ENCODE results near the gene DEPDC4.
"Not testable (repeated sequence)": the region's sequence is repeated elsewhere in the genome, so short reads cannot be mapped to it uniquely, and the experiment has no call there.

The DEPDC4 gene

GRCh38 chr12:100258127-100258526, 8.8 kb downstream of the DEPDC4 start:
- no peak for DNase-seq

DNA sequence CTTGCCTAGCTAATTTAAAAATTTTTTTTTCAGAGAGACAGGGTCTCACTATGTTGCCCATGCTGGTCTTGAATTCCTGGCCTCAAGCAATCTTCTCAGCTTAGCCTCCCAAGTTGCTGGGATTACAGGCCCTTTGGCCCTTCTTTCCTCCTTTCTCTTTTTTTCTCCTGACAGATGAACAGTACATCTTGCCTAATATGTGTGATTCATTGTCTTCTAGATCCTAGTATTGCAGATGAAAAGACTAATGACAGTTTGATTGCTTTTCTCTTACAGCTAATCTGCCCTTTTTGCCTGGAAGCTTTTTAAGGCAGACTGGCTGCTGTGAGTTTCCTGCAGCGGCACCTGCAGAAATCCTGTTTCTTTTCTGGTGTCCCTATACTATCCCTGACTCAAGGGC, 12.0 kb downstream of the DEPDC4 start:
- no peak for DNase-seq

GRCh38 chr12:100253437-100253836, 13.4 kb downstream of the DEPDC4 start:
- DNase-seq = no peak

- no peak for DNase-seq
These were observed 15.0 kb downstream of the DEPDC4 start for GRCh38 chr12:100251917-100252316.

DNA sequence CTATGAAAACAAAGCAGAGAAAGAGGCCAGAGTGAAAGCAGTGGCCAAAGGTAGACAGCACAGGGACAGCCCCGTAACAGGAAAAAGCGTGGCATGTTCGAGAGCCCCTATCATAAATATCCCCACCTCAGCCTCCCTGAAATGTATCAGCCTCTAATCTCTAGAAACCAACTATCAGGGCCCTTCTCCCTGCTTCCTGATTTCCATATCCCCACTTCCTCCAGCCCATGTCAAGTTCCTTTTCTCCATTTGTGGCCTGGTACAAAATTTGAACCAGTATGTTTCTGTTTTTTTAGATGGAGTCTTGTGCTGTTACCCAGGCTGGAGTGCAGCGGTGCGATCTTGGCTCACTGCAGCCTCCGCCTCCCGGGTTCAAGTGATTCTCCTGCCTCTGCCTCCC, 16.9 kb downstream of the DEPDC4 start:
- peak; percentile 6 to 10 for DNase-seq

DNA sequence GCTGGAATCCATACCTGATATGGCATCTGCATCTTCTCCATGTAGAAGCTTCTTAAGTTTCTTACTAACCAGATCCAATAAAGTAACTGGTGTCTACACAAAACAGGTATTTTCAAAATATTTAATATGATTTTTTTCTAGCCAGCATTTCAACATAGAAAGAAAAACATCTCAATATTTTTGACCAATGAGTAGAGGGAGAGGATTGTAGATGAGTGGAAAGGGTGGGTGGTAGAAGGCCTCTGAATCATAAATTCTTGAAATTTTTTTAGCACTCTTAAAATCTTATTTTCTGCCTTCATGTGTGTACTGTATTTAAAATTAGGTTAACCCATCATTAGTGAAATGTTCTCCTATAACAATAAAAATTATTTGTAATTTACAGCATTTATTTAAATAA, 18.0 kb downstream of the DEPDC4 start:
- DNase-seq = no peak

DNA sequence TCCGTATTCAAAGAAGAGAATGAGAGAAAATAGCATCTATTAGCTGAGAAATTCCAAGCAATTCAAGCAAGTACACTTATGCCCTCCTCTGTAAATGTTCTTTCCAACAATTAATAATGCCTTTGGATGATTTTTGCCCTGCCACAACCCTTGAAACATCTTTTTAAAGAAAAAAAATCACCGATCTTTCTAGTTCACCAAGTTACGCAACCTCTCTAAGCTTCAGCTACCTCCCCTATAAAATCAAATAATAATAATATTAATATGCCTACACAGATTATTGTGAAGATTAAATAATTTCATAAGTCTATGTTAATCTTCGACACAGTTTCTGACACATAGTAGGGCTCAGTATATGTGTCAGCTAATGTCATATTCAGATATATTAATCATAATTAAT, 19.1 kb downstream of the DEPDC4 start:
- no peak for DNase-seq

- DNase-seq = no peak
These were observed 23.7 kb downstream of the DEPDC4 start for GRCh38 chr12:100243137-100243536.

GRCh38 chr12:100239589-100239988, 27.3 kb downstream of the DEPDC4 start:
- DNase-seq = no peak

GRCh38 chr12:100238801-100239200, 28.1 kb downstream of the DEPDC4 start:
- no peak for DNase-seq

DNA sequence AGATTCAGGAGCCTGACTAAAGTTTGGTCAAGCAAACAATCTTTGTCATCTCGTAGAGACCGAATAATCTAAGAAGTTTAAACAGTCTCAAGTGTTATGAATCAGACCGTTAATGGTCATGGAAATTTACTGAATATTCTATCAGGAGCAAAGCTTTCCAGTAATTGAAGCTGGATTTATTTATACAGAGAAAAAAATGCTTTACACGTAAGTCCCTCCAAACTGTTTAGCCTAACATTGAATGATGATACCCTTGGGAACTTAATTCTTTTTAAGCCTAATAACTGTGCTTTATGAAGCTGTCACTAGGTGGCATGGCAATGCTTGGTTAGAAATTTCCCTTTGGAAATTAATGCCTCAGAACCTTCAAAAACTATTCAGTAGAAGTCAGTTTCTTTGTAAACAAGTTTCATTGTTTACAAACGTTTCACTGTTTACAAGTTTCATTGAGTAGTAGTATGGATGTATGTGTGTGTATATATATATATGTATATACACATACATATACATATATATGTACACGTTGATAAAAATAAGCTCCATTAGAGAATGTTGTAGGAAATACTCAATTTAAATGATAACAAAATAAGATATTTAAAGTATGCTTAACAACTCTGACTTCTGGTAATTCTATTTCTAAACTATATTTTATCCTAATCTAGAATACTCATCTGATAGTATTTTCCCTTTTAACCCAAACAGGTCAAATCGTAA, 32.1 kb downstream of the DEPDC4 start:
- peak; percentile 22 to 55 for DNase-seq

DNA sequence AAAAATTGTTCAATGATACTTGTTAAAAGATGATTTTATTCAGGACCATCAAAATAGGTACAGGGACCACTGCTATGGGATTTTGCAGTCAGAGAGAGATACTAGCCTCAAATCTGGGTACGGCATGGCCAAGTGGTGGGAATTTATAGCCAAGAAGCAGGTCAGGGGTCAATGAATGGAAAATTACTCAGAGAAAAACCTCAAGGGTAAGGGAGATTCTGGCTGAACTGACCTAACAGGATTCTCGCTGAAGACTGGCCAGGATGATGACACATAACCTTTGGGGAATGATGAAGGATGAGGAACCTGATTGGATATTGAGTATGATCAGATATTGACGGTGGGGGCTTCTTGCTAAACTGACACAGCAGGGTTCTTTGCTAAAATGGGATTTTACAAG, 32.7 kb downstream of the DEPDC4 start:
- no peak for DNase-seq

DNA sequence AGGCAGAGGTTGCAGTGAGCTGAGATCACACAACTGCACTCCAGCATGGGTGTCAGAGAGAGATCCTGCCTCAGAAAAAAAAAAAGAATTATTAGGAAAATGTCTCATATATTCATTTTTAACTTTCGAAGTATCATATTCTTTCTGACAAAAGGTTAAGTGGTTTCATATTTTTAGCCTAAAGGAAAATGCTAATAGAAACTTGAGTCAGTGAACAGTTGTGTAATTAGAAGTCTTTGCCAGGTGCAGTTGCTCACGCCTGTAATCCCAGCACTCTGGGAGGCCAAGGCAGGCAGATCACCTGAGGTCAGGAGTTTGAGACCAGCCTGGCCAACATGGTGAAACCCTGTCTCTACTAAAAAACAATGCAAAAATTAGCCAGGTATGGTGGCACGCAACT, 35.0 kb downstream of the DEPDC4 start:
- DNase-seq = not testable (repeated sequence)

DNA sequence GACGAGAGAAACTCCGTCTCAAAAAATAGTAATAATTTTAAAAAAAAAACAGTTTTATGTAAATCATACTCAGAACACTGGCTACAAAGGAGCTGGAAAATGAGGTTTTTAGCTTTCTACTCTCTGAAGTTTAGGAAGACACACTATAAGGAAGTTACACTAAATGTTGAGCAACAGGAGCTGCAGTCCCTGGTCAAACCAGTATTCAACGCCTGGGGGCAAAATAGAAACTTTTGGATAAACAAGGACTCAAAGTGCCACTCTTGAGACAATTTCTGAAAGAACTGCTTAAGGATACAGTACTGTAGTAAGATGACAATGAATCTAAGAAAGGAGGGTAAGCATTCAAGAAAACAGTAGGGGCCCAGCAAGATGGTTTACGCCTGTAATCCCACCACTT, 37.0 kb downstream of the DEPDC4 start:
- DNase-seq = peak; percentile 80 to 92

GRCh38 chr12:100229036-100229635, 37.7 kb downstream of the DEPDC4 start:
- peak; percentile 21 to 48 for DNase-seq

GRCh38 chr12:100225491-100225890, 41.4 kb downstream of the DEPDC4 start:
- DNase-seq = no peak

DNA sequence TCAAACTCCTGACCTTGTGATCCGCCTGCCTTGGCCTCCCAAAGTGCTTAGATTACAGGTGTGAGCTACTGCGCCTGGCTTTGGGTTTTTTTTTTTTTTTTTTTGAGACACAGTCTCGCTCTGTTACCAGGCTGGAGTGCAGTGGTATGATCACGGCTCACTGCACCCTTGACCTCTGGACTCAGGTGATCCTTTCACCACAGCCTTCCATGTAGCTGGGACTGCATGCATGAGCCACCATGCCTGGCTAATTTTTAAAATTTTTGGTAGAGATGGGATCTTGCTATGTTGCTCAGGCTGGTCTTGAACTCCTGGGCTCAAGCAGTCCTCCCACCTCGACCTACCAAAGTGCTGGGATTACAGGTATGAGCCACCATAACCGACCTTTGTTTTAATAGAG, 44.7 kb downstream of the DEPDC4 start:
- DNase-seq = not testable (repeated sequence)

- no peak for DNase-seq
These were observed 45.4 kb downstream of the DEPDC4 start for GRCh38 chr12:100221523-100221922.

DNA sequence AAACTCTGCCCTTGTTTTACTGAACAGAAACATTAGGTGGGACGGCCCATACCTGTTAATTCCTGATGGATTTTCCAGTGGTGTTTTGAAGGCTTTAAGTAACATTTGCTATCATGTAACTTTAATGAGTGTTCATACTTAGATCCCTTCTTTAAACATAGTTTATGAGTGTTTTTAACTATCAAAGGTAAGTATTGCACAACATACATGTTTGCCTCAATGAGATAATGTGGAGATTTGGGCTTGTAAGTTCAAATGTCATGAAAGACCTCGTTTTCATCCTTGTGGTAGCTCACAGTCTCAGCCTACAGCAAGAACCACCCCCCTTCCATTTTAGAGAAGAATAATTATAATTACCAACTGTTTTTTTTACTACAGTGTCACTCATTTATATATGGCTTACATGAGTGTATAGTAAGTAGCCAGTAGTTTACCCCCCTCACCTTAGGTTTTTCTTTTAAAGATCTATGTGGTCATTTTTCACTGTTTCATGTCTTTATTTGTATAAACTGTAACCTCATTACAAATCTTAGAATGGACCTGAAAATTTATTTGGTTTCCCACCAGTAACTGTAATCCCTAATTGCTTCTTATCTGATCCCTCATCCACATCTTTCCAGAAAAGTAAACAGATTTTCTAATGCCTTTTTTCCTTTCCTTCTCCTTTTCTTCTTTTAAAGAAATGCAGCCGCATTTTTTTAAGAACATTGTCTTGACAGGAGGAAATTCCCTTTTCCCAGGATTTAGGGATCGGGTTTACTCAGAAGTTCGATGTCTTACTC, 47.4 kb downstream of the DEPDC4 start:
- no peak for DNase-seq

DNA sequence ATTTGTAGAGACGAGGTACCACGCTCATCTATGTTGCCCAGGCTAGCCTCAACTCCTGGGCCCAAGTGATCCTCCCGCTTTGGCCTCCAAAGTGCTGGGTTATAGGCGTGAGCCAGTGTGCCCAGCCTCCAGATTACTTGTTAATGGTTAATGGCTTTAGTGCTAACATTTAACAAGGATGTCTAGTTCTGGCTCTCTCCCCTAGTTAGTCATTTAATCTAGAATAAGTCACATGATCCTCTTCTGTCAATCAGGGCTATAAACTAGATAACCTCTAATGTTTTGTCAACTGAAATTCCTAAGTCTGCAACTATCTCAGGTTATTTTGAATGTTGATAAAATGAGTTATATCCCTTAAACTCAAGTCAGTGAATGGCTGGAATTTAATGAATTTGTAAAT, 50.5 kb downstream of the DEPDC4 start:
- no peak for DNase-seq

DNA sequence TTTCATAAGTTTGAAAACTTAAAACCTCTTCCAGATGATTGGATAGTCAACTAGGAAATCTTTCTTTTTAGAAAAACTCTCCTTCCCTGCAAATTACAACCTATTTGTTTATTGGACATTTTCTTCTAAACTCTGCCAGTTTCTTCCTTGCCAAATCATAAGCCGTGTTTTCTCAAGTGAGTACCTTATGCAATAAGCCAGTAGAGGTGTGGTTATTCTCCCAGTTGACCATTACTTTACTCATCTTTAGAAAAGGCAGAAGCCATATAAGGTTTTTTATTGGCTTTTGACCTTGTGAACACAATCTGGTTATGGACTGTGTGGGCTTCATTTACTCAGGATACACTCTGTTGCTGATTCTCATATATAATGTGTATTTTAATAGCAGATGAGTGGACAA, 51.7 kb downstream of the DEPDC4 start:
- no peak for DNase-seq

DNA sequence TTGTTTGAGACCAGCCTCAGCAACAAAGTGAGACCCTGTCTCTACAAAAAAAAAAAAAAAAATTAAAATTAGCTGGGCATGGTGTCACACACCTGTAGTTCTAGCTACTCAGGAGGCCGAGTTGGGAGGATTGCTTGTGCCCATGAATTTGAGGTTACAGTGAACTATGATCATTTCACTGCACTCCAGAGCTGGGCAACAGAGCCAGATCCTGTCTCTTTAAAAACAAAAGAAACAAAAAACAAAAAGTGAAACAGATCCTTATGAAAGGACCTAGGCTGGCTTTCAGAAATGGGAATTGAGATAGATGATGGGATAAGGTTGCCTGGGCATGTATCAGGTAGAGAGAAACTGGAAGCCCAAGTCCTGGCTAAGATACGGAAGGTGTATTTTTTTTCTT, 52.4 kb downstream of the DEPDC4 start:
- DNase-seq = no peak

DNA sequence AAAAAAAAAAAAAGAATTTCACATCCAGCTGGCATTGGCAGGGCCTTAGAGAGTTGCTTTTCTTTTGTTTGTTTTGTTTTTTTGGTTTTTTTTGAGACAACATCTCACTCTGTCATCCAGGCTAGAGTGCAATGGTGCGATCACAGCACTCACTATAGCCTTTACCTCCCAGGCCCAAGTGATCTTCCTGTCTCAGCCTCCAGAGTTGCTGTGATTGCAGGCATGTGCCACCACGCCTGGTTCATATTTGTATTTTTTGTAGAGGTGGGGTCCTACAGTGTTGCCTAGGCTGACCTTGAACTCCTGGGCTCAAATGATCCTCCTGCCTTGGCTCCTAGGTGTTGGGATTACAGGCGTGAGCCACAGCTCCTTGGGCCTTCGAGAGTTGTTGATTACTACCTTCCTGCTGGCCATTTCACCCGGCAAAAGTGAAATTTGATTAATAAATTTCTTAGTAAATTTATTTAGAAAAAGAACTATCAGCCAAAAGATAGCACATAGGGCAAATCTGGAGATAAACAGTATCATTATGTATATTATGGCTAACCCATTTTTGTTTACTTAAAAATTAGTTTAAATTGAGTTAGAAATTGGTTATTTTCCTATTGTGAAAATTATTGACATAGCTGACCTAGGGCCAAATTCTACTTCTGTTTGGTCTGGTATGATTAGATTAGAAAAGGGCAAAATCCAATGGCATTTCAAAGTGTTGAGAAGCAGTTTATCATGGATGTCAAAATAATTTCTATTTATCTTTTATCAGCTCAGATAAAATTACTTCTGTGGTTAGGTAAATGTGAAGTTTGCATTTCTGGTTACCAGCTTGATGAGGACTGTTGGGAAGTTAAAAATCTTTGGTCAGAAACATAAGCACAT, 53.6 kb downstream of the DEPDC4 start:
- no peak for DNase-seq

Measured in AML-193 (cell line).